K562 (cell line): Measurements from ENCODE around the gene WDR20. TPM values are rescaled to one million over a fixed set of nuclear protein-coding genes. Genes with fewer than 3 reads are reported as not detected.

ENCODE experiments used
- ATAC-seq: fragments of 200-7000 bp; cut with Tn5 transposase; 3 replicates; pipeline ENCODE4 v1.9.1; 2020; ENCODE audit warnings: moderate library complexity
- BruUV-seq: library from RNA; stranded (reverse); fragments of 400-500 nt; replicated peaks from 2 replicates; lab custom pipeline; 2021; lab: Mats Ljungman, UMichigan
- CTCF ChIA-PET: fragments of 300-600 bp; formaldehyde crosslinking; extraction: SDS; loops from one replicate; lab custom pipeline; 2021; ENCODE audit warnings: low intra/inter-chr PET ratio; lab: Yijun Ruan, JAX
- POLR2A ChIA-PET: fragments of 300-600, 350-650 bp; sonication (Branson Sonifier 250); formaldehyde crosslinking; extraction: SDS; loops from one replicate; lab custom pipeline; 2021; ENCODE audit warnings: antibody characterized with exemption, inconsistent platforms; lab: Yijun Ruan, JAX
- DNase-seq, 4 experiments: peaks; one replicate each; pipeline versions ENCODE4 v3.0.0 to v3.0.0-alpha.2; 2011 to 2018; ENCODE audit warnings: low spot score in 3 of 4, mixed read lengths in 3 of 4; ENCODE audit errors: extremely low read depth in 1 of 4
- FAIRE-seq: peaks from 2 replicates; lab custom pipeline; 2011; peaks lifted over from hg19 to GRCh38; lab: Jason Lieb, UNC
- H2AFZ ChIP-seq: 2 replicates; pipeline ENCODE4 v1.6.0; 2011; ENCODE audit warnings: low read depth, low read length, control low read depth, inconsistent platforms
- H3K27ac ChIP-seq: fragments of 200-600 bp; 3 replicates; pipeline ENCODE4 v1.8.0; 2011; ENCODE audit warnings: low read depth, mild to moderate bottlenecking, control low read depth, inconsistent platforms, low read length, moderate library complexity, mixed read lengths; ENCODE audit errors: extremely low read depth
- H3K27me3 ChIP-seq, 2 experiments: fragments of 300-600 bp in 1 of 2; 2 replicates in 1 of 2; 3 replicates in 1 of 2; pipeline versions ENCODE4 v1.6.0 to v1.8.0; 2011; ENCODE audit warnings: inconsistent platforms in 2 of 2, low read length in 2 of 2, mild to moderate bottlenecking in 1 of 2, mixed read lengths in 1 of 2, moderate library complexity in 1 of 2; ENCODE audit not compliant: control insufficient read depth in 2 of 2, insufficient read depth in 2 of 2
- H3K36me3 ChIP-seq: fragments of 300-600 bp; 3 replicates; pipeline ENCODE4 v1.8.0; 2011; ENCODE audit warnings: mild to moderate bottlenecking, low read length, inconsistent platforms; ENCODE audit not compliant: control insufficient read depth, insufficient read depth
- H3K4me1 ChIP-seq, 2 experiments: fragments of 200-600 bp in 1 of 2; replicated peaks in 1 of 2; 2 replicates in 1 of 2; 3 replicates in 1 of 2; pipeline versions ENCODE4 v1.5.1 to v1.8.0; 2011; ENCODE audit warnings: inconsistent platforms in 2 of 2, low read length in 2 of 2, mild to moderate bottlenecking in 1 of 2, mixed read lengths in 1 of 2, moderate library complexity in 1 of 2; ENCODE audit not compliant: control insufficient read depth in 2 of 2, insufficient read depth in 2 of 2
- H3K4me2 ChIP-seq: 2 replicates; pipeline ENCODE4 v1.6.1; 2011; ENCODE audit warnings: low read length, control low read depth, inconsistent platforms, mixed read lengths; ENCODE audit not compliant: insufficient read depth
- H3K4me3 ChIP-seq: fragments of 200-600 bp; sonication (generic), shearing (Covaris generic); 2 replicates; pipeline ENCODE4 v1.5.1; 2016; ENCODE audit warnings: control low read depth, inconsistent platforms
- H3K79me2 ChIP-seq: fragments of 200-600 bp; 3 replicates; pipeline ENCODE4 v1.8.0; 2011; ENCODE audit warnings: low read length, inconsistent platforms; ENCODE audit not compliant: control insufficient read depth, insufficient read depth
- H3K9ac ChIP-seq, 2 experiments: 2 replicates each; pipeline versions ENCODE4 v1.6.0 to v1.6.1; 2011; ENCODE audit warnings: low read depth in 2 of 2, low read length in 2 of 2, control low read depth in 1 of 2, inconsistent platforms in 1 of 2, mild to moderate bottlenecking in 1 of 2, mixed read lengths in 1 of 2; ENCODE audit not compliant: insufficient read depth in 1 of 2
- H3K9me1 ChIP-seq: one replicate; pipeline ENCODE4 v1.6.0; 2011; ENCODE audit warnings: inconsistent platforms, mild to moderate bottlenecking, low read length, moderate library complexity; ENCODE audit not compliant: control insufficient read depth, insufficient read depth
- H3K9me3 ChIP-seq: replicated peaks from 2 replicates; pipeline ENCODE4 v1.5.1; 2011; ENCODE audit warnings: low read depth, low read length, inconsistent platforms; ENCODE audit not compliant: control insufficient read depth, insufficient read depth
- H4K20me1 ChIP-seq: replicated peaks from 2 replicates; pipeline ENCODE4 v1.6.1; 2011; ENCODE audit warnings: low read length, inconsistent platforms, mixed read lengths; ENCODE audit not compliant: control insufficient read depth, insufficient read depth
- CBFB ChIP-seq: sonication (generic); formaldehyde crosslinking; IDR thresholded peaks from 2 replicates; pipeline ENCODE4 v1.4.0; 2020; ENCODE audit warnings: mild to moderate bottlenecking, missing genetic modification reagents
- GABPB1 ChIP-seq: sonication (generic); formaldehyde crosslinking; IDR thresholded peaks from 2 replicates; pipeline ENCODE4 v1.8.0; 2022; ENCODE audit warnings: mild to moderate bottlenecking, missing genetic modification reagents
- KLF10 ChIP-seq: fragments of 250-450 bp; sonication (Bioruptor Pico); IDR thresholded peaks from 2 replicates; pipeline ENCODE4 v1.6.1; 2021; ENCODE audit warnings: matching md5 sums
- PHF8 ChIP-seq: fragments of 200-600 bp; sonication (generic); IDR thresholded peaks from 2 replicates; pipeline ENCODE4 v1.6.1; 2012; ENCODE audit warnings: mixed run types, mild to moderate bottlenecking, inconsistent platforms, low read length, moderate library complexity, borderline replicate concordance
- TAF9B ChIP-seq: fragments of 450-650 bp; IDR thresholded peaks from 2 replicates; pipeline ENCODE4 v1.6.1; 2018; ENCODE audit warnings: mild to moderate bottlenecking; ENCODE audit not compliant: partially characterized antibody
- UBTF ChIP-seq, 2 experiments: IDR thresholded peaks; 2 replicates each; pipeline ENCODE4 v1.6.1; 2012; ENCODE audit warnings: improper control_type of control experiment in 2 of 2, low read depth in 2 of 2, low read length in 2 of 2, borderline replicate concordance in 1 of 2
- ZFX ChIP-seq: sonication (generic); formaldehyde crosslinking; IDR thresholded peaks from 2 replicates; pipeline ENCODE4 v1.8.0; 2022; ENCODE audit warnings: mild to moderate bottlenecking, missing genetic modification reagents, moderate library complexity
- ZNF175 ChIP-seq: fragments of 200-800 bp; sonication (Bioruptor generic); IDR thresholded peaks from 2 replicates; pipeline ENCODE4 v1.6.1; 2016; ENCODE audit warnings: low read depth, mild to moderate bottlenecking, missing genetic modification characterization, missing compliant biosample characterization
- ZNF584 ChIP-seq: fragments of 200-800 bp; sonication (Bioruptor generic); IDR thresholded peaks from 2 replicates; pipeline ENCODE4 v1.6.1; 2016; ENCODE audit warnings: low read depth, mild to moderate bottlenecking, missing genetic modification characterization, missing compliant biosample characterization
- WGBS: fragments of 100-300 bp; shearing (Covaris generic); methylation state at CpG from one replicate; pipeline ENCODE4 v1.1.6; 2016; ENCODE audit warnings: low coverage, mixed read lengths; ENCODE audit not compliant: insufficient coverage; ENCODE audit errors: missing lambda C conversion rate; 5-methylcytosine and 5-hydroxymethylcytosine counted together
- in situ Hi-C: fragments of 300-500 bp; cut with MboI; formaldehyde crosslinking; loops from 4 replicates; pipeline ENCODE4 v1.15.0; 2018; ENCODE audit warnings: inconsistent platforms, mixed read lengths
- intact Hi-C: fragments of 100-400 bp; cut with micrococcal nuclease; formaldehyde crosslinking; loops from 2 replicates; pipeline ENCODE4 v1.14.2; 2022
- polyA plus RNA-seq, 8 experiments: library from polyadenylated mRNA; depleted of rRNA in 4 of 8; stranded (reverse) in 5 of 8; unstranded in 3 of 8; fragments of >200 nt; fragmentation: Nextera tagmentation in 2 of 8; fragmentation: Illumina TruSeq in 1 of 8; extraction: Ambion mirVana in 2 of 8; extraction: Trizol in 1 of 8; gene quantifications; 2 replicates each; pipeline versions ENCODE4 v1.2.1 to v1.2.3, GENCODE V29; 2011 to 2014; ENCODE audit warnings: inconsistent platforms in 1 of 8, missing spikeins in 1 of 8
- total RNA-seq, 7 experiments: library from RNA; depleted of rRNA in 6 of 7; stranded (reverse); fragments of >200 nt in 6 of 7; fragmentation: Illumina TruSeq in 2 of 7; extraction: Trizol in 2 of 7; gene quantifications; 2 replicates each; pipeline versions ENCODE4 v1.2.1 to v1.2.3, GENCODE V29; 2011 to 2021; ENCODE audit warnings: low replicate concordance in 1 of 7
- TF ChIP-seq, protein P1 (sequence below): sonication (generic); formaldehyde crosslinking; IDR thresholded peaks from 2 replicates; pipeline ENCODE4 v1.8.1; 2023; ENCODE audit warnings: mild to moderate bottlenecking, missing genetic modification reagents
- TF ChIP-seq, protein P2 (sequence below): fragments of 450-650 bp; IDR thresholded peaks from one replicate; pipeline ENCODE4 v1.6.1; 2018; ENCODE audit warnings: mild to moderate bottlenecking, moderate library complexity; ENCODE audit not compliant: partially characterized antibody

Gene WDR20
- total and polyA plus RNA-seq, 9 of the 15 experiments (the other 6 are each of a cell fraction or from before 2014, with no cell fraction given): 7.0 to 15.3 (median 11.8) TPM

DNA sequence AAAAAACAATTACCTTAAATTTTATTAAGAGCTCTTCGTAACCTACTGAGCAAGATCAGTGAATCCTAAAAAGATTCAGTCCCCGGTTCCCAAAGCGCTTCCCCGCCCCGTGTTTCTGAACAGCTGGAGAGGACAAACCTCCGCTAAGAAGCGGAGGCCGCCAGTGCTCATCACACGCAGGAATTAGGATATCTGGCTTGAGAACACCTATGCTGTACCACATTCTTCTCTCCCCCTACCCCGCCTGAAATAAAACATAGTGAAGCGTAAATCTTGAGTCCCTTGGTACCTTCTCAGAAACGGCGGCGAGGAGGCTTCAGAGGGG is 774 bp upstream of the WDR20 start (continued):
- TF ChIP-seq, protein P1, sequence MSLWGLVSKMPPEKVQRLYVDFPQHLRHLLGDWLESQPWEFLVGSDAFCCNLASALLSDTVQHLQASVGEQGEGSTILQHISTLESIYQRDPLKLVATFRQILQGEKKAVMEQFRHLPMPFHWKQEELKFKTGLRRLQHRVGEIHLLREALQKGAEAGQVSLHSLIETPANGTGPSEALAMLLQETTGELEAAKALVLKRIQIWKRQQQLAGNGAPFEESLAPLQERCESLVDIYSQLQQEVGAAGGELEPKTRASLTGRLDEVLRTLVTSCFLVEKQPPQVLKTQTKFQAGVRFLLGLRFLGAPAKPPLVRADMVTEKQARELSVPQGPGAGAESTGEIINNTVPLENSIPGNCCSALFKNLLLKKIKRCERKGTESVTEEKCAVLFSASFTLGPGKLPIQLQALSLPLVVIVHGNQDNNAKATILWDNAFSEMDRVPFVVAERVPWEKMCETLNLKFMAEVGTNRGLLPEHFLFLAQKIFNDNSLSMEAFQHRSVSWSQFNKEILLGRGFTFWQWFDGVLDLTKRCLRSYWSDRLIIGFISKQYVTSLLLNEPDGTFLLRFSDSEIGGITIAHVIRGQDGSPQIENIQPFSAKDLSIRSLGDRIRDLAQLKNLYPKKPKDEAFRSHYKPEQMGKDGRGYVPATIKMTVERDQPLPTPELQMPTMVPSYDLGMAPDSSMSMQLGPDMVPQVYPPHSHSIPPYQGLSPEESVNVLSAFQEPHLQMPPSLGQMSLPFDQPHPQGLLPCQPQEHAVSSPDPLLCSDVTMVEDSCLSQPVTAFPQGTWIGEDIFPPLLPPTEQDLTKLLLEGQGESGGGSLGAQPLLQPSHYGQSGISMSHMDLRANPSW (CRISPR knock-in tag): no peak
- TF ChIP-seq ZNF584 (CRISPR knock-in tag): no peak

- CTCF ChIA-PET: interaction anchor here (0.7 kb wide), 1 partner anchor 77 kb away, joined by 3 read pairs; no protein-coding TSS in a partner anchor
- in situ Hi-C loops (no loop called here), intact Hi-C loops (no loop called here)
- Histone ChIP-seq H3K9ac (peak overlapping the region; percentile 94 to 96), H3K4me1 (peaks cover 3 to 12% of the 10 kb centered on the region in 2 experiments; a peak in 3 of 5 replicates), H3K27ac (peak overlapping the region; percentile 85), H3K9me3 (no peaks in the 10 kb centered on the region), H3K9me1 (no peaks in the 10 kb centered on the region), H3K4me3 (peak overlapping the region; percentile 87), H3K4me2 (peak overlapping the region; percentile 94), H3K27me3 (no peaks in the 10 kb centered on the region), H3K79me2 (peaks cover 60% of the 10 kb centered on the region), H2AFZ (peak overlapping the region; percentile 98), H4K20me1 (peaks cover 10% of the 10 kb centered on the region; the same call in 1 of the 2 replicates), H3K36me3 (peaks cover under 1% of the 10 kb centered on the region; the same call in 1 of the 3 replicates)
- POLR2A ChIA-PET: interaction anchor here (1.1 to 1.9 kb wide), 3 partner anchors 11 to 31 kb away, joined by 3 to 6 read pairs (median 4); no protein-coding TSS in a partner anchor
- WGBS: under 1% methylated on average over 32 of the region's 48 CpGs
- TSS peak; percentile 68 for BruUV-seq
- DNase-seq (peak in 3 of 4 experiments; percentile 25 to 51 (median 46)), ATAC-seq (peak; percentile 65), FAIRE-seq (no peak)
- TF ChIP-seq GABPB1 (CRISPR knock-in tag) (0 out of 2 replicates have a peak, but pooled peaks have one; percentile 2), PHF8 (peak; percentile 77; the same call in 1 of the 2 replicates), ZNF175 (no peak), TAF9B (peak; percentile 6), CBFB (CRISPR knock-in tag) (no peak), UBTF (IDR thresholded peaks at IDR 0.05; ENCODE audit: borderline replicate concordance in 1 of 2, low read depth in 2 of 2, low read length in 2 of 2) (0 out of 4 replicates have a peak, but pooled peaks of 1 of the 2 experiments have one; percentile 35), ZFX (CRISPR knock-in tag) (peak; percentile 58), KLF10 (CRISPR knock-in tag) (no peak)
- TF ChIP-seq, protein P2, sequence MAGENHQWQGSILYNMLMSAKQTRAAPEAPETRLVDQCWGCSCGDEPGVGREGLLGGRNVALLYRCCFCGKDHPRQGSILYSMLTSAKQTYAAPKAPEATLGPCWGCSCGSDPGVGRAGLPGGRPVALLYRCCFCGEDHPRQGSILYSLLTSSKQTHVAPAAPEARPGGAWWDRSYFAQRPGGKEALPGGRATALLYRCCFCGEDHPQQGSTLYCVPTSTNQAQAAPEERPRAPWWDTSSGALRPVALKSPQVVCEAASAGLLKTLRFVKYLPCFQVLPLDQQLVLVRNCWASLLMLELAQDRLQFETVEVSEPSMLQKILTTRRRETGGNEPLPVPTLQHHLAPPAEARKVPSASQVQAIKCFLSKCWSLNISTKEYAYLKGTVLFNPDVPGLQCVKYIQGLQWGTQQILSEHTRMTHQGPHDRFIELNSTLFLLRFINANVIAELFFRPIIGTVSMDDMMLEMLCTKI: no peak
Measured at GRCh38 chr14:102140027-102140749, 491 bp downstream of the WDR20 start.
